Neural cell (in vitro differentiated cells): ENCODE data around the gene ZC3H6.

Source experiments
- CTCF ChIP-seq: fragments of 450-650 bp; IDR thresholded peaks from 2 replicates; pipeline ENCODE4 v1.5.1; 2014; ENCODE audit warnings: antibody characterized with exemption, mild to moderate bottlenecking, moderate library complexity; ENCODE audit not compliant: poor library complexity, severe bottlenecking
- EP300 ChIP-seq: fragments of 450-650 bp; conservative IDR thresholded peaks from 2 replicates; pipeline ENCODE4 v1.6.1; 2014; ENCODE audit warnings: antibody characterized with exemption, mild to moderate bottlenecking, moderate library complexity; ENCODE audit not compliant: poor library complexity, severe bottlenecking
- EZH2 ChIP-seq: fragments of 200-600, 300-800 bp; shearing (Covaris generic), sonication (generic); IDR thresholded peaks from 2 replicates; pipeline ENCODE4 v1.6.1; 2014; ENCODE audit warnings: antibody characterized with exemption, low read length, borderline replicate concordance, mild to moderate bottlenecking; ENCODE audit not compliant: insufficient read depth, poor library complexity, severe bottlenecking
- MXI1 ChIP-seq: fragments of 450-650 bp; conservative IDR thresholded peaks from 2 replicates; pipeline ENCODE4 v1.6.1; 2014; ENCODE audit warnings: antibody characterized with exemption, mild to moderate bottlenecking; ENCODE audit not compliant: poor library complexity, severe bottlenecking
- POLR2AphosphoS5 ChIP-seq: IDR thresholded peaks from 2 replicates; pipeline ENCODE4 v1.6.1; 2012
- REST ChIP-seq: IDR thresholded peaks from 2 replicates; pipeline ENCODE4 v1.6.1; 2012; ENCODE audit warnings: borderline replicate concordance
- SMC3 ChIP-seq: fragments of 450-650 bp; conservative IDR thresholded peaks from 2 replicates; pipeline ENCODE4 v1.6.1; 2014; ENCODE audit warnings: antibody characterized with exemption, mild to moderate bottlenecking, moderate library complexity; ENCODE audit not compliant: poor library complexity

- TF ChIP-seq EP300 (no peak), CTCF (no peak), REST (no peak), POLR2AphosphoS5 (no peak), SMC3 (no peak), EZH2 (no peak), MXI1 (no peak)
Measured at GRCh38 chr2:112262876-112263275, 12.5 kb upstream of the ZC3H6 start.
